Mesendoderm (in vitro differentiated cells): ENCODE measurements around the gene HCK.

ENCODE experiments used
- DNase-seq: peaks from one replicate; pipeline ENCODE4 v3.0.0; 2013
- H2AK5ac ChIP-seq: 2 replicates; pipeline ENCODE4 v1.6.1; 2013; ENCODE audit warnings: low read length, inconsistent platforms
- H2BK120ac ChIP-seq: 2 replicates; pipeline ENCODE4 v1.6.1; 2013; ENCODE audit warnings: low read depth, mild to moderate bottlenecking, low read length, moderate library complexity, mixed read lengths
- H2BK15ac ChIP-seq: replicated peaks from 2 replicates; pipeline ENCODE4 v1.6.1; 2013; ENCODE audit warnings: low read depth, mild to moderate bottlenecking, moderate library complexity
- H2BK5ac ChIP-seq: 2 replicates; pipeline ENCODE4 v1.6.1; 2013; ENCODE audit warnings: low read length, inconsistent platforms
- H3K18ac ChIP-seq: 2 replicates; pipeline ENCODE4 v1.6.1; 2013; ENCODE audit warnings: mild to moderate bottlenecking, low read length, mixed read lengths
- H3K23ac ChIP-seq: one replicate; pipeline ENCODE4 v1.6.1; 2013; ENCODE audit warnings: low read length
- H3K27ac ChIP-seq: 2 replicates; pipeline ENCODE4 v1.5.1; 2013; ENCODE audit warnings: low read depth, mild to moderate bottlenecking, inconsistent platforms, low read length, moderate library complexity
- H3K27me3 ChIP-seq: 2 replicates; pipeline ENCODE4 v1.6.1; 2013; ENCODE audit warnings: low read length, control low read depth, mild to moderate bottlenecking, inconsistent platforms; ENCODE audit not compliant: insufficient read depth, poor library complexity
- H3K36me3 ChIP-seq: 2 replicates; pipeline ENCODE4 v1.6.1; 2013; ENCODE audit warnings: low read length, inconsistent platforms; ENCODE audit not compliant: control insufficient read depth, insufficient read depth
- H3K4ac ChIP-seq: one replicate; pipeline ENCODE4 v1.6.1; 2013; ENCODE audit warnings: low read depth, mild to moderate bottlenecking, low read length, moderate library complexity
- H3K4me1 ChIP-seq: 2 replicates; pipeline ENCODE4 v1.6.1; 2013; ENCODE audit warnings: low read depth, low read length, inconsistent platforms; ENCODE audit not compliant: control insufficient read depth
- H3K4me2 ChIP-seq: 2 replicates; pipeline ENCODE4 v1.6.1; 2013; ENCODE audit warnings: low read length
- H3K4me3 ChIP-seq: 2 replicates; pipeline ENCODE4 v1.5.1; 2013; ENCODE audit warnings: mild to moderate bottlenecking, low read length
- H3K56ac ChIP-seq: one replicate; pipeline ENCODE4 v1.6.1; 2013; ENCODE audit warnings: low read length
- H3K79me1 ChIP-seq: 2 replicates; pipeline ENCODE4 v1.6.1; 2013; ENCODE audit warnings: low read length, inconsistent platforms
- H3K79me2 ChIP-seq: 2 replicates; pipeline ENCODE4 v1.6.1; 2013; ENCODE audit warnings: mild to moderate bottlenecking, low read length; ENCODE audit not compliant: control insufficient read depth, insufficient read depth
- H3K9ac ChIP-seq: 2 replicates; pipeline ENCODE4 v1.6.1; 2013; ENCODE audit warnings: low read length, inconsistent platforms
- H4K5ac ChIP-seq: one replicate; pipeline ENCODE4 v1.6.1; 2013; ENCODE audit warnings: low read length
- H4K8ac ChIP-seq: one replicate; pipeline ENCODE4 v1.6.1; 2013; ENCODE audit warnings: low read depth, mild to moderate bottlenecking, control low read depth, low read length, moderate library complexity
- WGBS: extraction: QIAGEN DNeasy Blood & Tissue Kit; methylation state at CpG from one replicate; pipeline ENCODE4 v1.1.7; 2013; ENCODE audit warnings: low lambda C conversion rate, missing lambda C conversion rate; ENCODE audit not compliant: insufficient coverage; ENCODE audit errors: extremely low coverage; 5-methylcytosine and 5-hydroxymethylcytosine counted together

Gene HCK

DNA sequence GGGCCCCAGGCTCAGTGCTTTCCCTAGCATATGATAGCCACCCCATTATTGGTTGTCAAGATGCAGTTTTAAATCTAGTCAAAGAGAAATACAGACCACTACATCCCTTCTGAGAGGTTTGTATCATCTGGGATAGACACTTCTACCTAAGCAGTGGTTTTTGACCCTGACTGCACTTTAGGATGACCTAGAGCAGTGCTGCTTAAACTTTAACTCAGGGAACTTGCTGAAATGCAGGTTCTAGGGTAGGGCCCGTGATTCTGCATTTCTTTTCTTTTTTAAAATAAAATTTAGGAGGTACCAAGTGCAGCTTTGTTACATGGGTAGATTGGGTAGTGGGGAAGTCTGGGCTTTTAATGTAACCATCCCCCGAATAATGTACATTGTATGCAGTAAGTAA lies 76.1 kb downstream of the HCK start:
- Histone ChIP-seq H2AK5ac (no peak overlapping the region), H4K5ac (no peak overlapping the region), H3K9ac (no peak overlapping the region), H3K79me2 (peaks cover 15% of the 10 kb centered on the region), H3K27ac (no peak overlapping the region), H4K8ac (no peak overlapping the region), H3K27me3 (no peaks in the 10 kb centered on the region), H2BK5ac (no peak overlapping the region), H3K36me3 (no peaks in the 10 kb centered on the region), H3K4me2 (no peak overlapping the region), H3K4me3 (no peak overlapping the region), H3K4ac (no peak overlapping the region), H3K79me1 (peaks cover 31% of the 10 kb centered on the region), H3K4me1 (no peaks in the 10 kb centered on the region), H3K56ac (no peak overlapping the region), H2BK120ac (no peak overlapping the region), H3K18ac (no peak overlapping the region), H3K23ac (no peak overlapping the region), H2BK15ac (no peak overlapping the region)
- no CpG with 5 or more reads among the region's 2 CpGs for WGBS
- DNase-seq = no peak

DNA sequence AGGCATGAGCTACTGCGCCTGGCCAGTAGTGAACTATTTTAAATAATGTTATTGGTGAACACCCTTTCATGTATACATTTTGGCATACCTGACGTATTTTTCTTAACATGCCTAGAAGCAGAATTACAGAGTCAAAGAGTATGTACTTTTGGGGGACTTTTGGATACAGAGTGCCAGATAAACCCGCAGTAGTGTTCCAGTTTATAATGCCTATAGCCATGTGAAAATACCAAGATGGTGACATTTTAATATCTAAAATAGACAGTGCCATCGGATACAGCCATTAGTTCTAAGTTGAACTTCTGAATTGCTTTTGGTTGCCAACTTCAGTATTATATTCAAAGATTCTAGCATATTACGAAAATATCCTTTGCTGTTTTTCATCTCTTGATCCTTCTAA lies 77.8 kb downstream of the HCK start:
- Histone ChIP-seq H3K4me3 (no peak overlapping the region), H3K18ac (no peak overlapping the region), H2BK15ac (no peak overlapping the region), H3K79me2 (peaks cover 15% of the 10 kb centered on the region), H2BK5ac (no peak overlapping the region), H4K8ac (no peak overlapping the region), H3K4me2 (no peak overlapping the region), H3K4me1 (no peaks in the 10 kb centered on the region), H3K9ac (no peak overlapping the region), H4K5ac (no peak overlapping the region), H3K27ac (no peak overlapping the region), H2AK5ac (no peak overlapping the region), H3K27me3 (no peaks in the 10 kb centered on the region), H3K79me1 (peaks cover 33% of the 10 kb centered on the region), H3K4ac (no peak overlapping the region), H2BK120ac (no peak overlapping the region), H3K56ac (no peak overlapping the region), H3K36me3 (peaks cover 2% of the 10 kb centered on the region), H3K23ac (no peak overlapping the region)
- no CpG with 5 or more reads among the region's 5 CpGs for WGBS
- DNase-seq = no peak

DNA sequence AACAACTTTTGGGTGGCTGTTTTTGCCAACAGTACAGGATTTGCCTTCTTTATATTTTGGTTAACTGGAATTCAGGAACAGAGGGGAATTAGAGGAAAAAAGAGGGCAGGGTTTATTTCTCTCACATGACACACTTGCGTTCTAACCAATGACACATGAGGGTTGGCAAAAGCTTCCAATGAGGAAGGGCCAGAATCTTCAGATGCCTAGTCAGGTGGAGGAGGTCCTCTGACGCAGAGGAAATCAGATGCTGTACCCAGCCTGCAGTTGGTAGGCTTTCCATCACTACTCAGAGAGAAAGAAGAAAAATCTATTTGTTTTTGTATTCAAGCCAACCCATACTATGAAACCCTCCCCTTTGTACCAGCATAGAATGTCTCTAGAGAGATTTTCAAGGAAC lies 78.3 kb downstream of the HCK start:
- WGBS = no CpG with 5 or more reads among the region's 2 CpGs
- H3K79me1 ChIP-seq = peaks cover 31% of the 10 kb centered on the region
- H3K36me3 ChIP-seq = peaks cover 2% of the 10 kb centered on the region

DNA sequence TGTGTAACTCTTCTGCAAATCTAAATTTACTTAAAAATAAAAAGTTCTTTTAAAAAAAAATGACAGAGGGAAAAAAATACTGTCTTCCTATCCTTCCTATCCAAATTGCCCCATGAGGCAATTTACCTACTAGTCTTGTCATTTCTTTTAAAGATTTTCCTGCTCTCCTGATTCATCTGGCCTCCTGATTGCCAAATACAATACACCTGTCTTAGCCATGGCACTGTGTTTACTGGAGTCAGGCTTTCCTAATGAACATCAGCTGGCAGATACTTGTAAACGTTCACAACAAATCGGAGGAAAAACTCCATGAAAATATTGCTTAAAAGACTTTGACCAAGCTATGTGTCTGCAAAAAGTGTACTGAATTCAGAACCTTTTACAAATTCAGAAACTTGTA lies 78.9 kb downstream of the HCK start:
- Histone ChIP-seq H2AK5ac (no peak overlapping the region), H3K56ac (no peak overlapping the region), H3K9ac (no peak overlapping the region), H3K4ac (no peak overlapping the region), H3K4me3 (no peak overlapping the region), H3K23ac (no peak overlapping the region), H3K79me1 (peaks cover 31% of the 10 kb centered on the region), H2BK15ac (no peak overlapping the region), H2BK5ac (no peak overlapping the region), H3K18ac (no peak overlapping the region), H3K79me2 (peaks cover 15% of the 10 kb centered on the region), H3K27ac (no peak overlapping the region), H3K27me3 (no peaks in the 10 kb centered on the region), H4K5ac (no peak overlapping the region), H3K4me1 (no peaks in the 10 kb centered on the region), H2BK120ac (no peak overlapping the region), H3K36me3 (peaks cover 2% of the 10 kb centered on the region), H4K8ac (no peak overlapping the region), H3K4me2 (no peak overlapping the region)
- no peak for DNase-seq
- WGBS = no CpG with 5 or more reads among the region's 2 CpGs

More for the DNA sequence above, 78.3 kb downstream of the HCK start:
- H3K9ac ChIP-seq = no peak overlapping the region
- no peak overlapping the region for H3K4me2 ChIP-seq
- H3K4me1 ChIP-seq = no peaks in the 10 kb centered on the region
- no peak for DNase-seq
- no peak overlapping the region for H2BK5ac ChIP-seq
- peaks cover 15% of the 10 kb centered on the region for H3K79me2 ChIP-seq
- no peak overlapping the region for H3K4ac ChIP-seq
- H3K23ac ChIP-seq = no peak overlapping the region
- H3K4me3 ChIP-seq = no peak overlapping the region
- no peak overlapping the region for H2BK120ac ChIP-seq
- no peak overlapping the region for H4K5ac ChIP-seq
- no peaks in the 10 kb centered on the region for H3K27me3 ChIP-seq
- no peak overlapping the region for H3K18ac ChIP-seq
- no peak overlapping the region for H2AK5ac ChIP-seq
- no peak overlapping the region for H3K56ac ChIP-seq
- no peak overlapping the region for H4K8ac ChIP-seq
- H3K27ac ChIP-seq = no peak overlapping the region
- no peak overlapping the region for H2BK15ac ChIP-seq

DNA sequence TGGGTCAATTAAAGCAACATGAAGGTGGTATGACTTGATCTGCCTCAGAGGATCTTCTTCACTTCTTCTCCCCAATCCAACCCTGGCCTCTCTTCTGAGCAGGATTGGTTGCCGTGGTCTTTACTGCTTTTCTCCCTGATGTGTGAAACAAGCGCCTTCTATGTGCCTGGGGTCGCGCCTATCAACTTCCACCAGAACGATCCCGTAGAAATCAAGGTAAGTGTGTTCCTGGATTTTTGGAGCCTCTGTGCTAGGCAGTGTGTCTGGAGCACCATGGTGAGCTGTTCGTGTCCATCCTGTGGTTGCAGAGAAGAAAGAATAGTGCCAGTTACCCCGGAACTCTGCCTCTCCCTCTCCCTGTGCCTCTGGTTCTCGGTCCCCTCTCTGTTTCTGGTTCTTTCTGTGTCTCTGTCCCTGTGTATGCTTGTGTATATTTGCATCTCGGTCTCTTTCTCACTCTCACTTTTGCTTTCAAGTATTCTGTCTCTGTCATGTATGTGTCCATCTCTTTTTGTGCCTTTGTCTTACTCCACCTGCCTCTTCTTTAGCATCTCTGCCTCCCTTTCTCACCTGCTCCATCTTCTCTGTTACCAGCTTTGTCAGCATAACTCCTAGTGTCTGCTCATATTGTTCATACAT lies 81.0 kb downstream of the HCK start:
- Histone ChIP-seq H4K8ac (no peak overlapping the region), H3K4me3 (no peak overlapping the region), H3K23ac (no peak overlapping the region), H3K9ac (no peak overlapping the region), H3K18ac (no peak overlapping the region), H2BK5ac (no peak overlapping the region), H3K27ac (no peak overlapping the region), H3K79me2 (peaks cover 11% of the 10 kb centered on the region), H3K56ac (no peak overlapping the region), H4K5ac (no peak overlapping the region), H3K36me3 (peaks cover 6% of the 10 kb centered on the region), H3K79me1 (peaks cover 19% of the 10 kb centered on the region), H2BK15ac (no peak overlapping the region), H2BK120ac (no peak overlapping the region), H3K4me2 (no peak overlapping the region), H3K4ac (no peak overlapping the region), H3K4me1 (no peaks in the 10 kb centered on the region), H3K27me3 (no peaks in the 10 kb centered on the region), H2AK5ac (no peak overlapping the region)
- WGBS = no CpG with 5 or more reads among the region's 10 CpGs
- DNase-seq = no peak

DNA sequence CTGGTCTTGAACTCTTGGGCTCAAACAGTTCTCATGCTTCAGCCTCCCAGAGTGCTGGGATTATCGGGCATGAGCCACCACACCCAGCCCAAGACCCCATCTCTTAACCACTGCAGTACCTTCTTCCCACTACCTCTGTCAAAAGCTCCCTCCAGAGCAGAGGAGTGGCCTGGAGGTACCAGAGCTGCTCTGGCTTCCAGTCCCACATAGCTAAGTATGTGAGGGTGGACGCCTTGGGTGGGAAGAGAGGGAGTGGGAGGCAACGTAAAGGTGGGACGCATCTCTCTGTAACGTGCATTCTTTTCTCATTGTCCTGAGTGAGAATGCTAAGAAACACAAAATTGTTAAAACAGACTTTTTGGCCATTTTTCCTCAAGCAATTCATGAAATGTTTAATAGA lies 82.0 kb downstream of the HCK start:
- Histone ChIP-seq H3K9ac (no peak overlapping the region), H3K79me1 (peaks cover 17% of the 10 kb centered on the region), H4K5ac (no peak overlapping the region), H2BK120ac (no peak overlapping the region), H3K4me1 (no peaks in the 10 kb centered on the region), H3K36me3 (peaks cover 6% of the 10 kb centered on the region), H3K18ac (no peak overlapping the region), H3K4me3 (no peak overlapping the region), H3K4ac (no peak overlapping the region), H3K4me2 (no peak overlapping the region), H3K23ac (no peak overlapping the region), H3K79me2 (peaks cover 9% of the 10 kb centered on the region), H2BK15ac (no peak overlapping the region), H3K27ac (no peak overlapping the region), H3K27me3 (no peaks in the 10 kb centered on the region), H4K8ac (no peak overlapping the region), H2AK5ac (no peak overlapping the region), H3K56ac (no peak overlapping the region), H2BK5ac (no peak overlapping the region)
- no peak for DNase-seq
- no CpG with 5 or more reads among the region's 5 CpGs for WGBS
